NCI-H2196 treated with DMSO at 0.1 percent for 48 hours (cell line): Measurements from ENCODE around the gene BMP7.

ENCODE experiments used
- DNase-seq: peaks from one replicate; lab custom pipeline; 2025; ENCODE audit not compliant: unreplicated experiment; lab: John Stamatoyannopoulos, UW

Gene BMP7

DNA sequence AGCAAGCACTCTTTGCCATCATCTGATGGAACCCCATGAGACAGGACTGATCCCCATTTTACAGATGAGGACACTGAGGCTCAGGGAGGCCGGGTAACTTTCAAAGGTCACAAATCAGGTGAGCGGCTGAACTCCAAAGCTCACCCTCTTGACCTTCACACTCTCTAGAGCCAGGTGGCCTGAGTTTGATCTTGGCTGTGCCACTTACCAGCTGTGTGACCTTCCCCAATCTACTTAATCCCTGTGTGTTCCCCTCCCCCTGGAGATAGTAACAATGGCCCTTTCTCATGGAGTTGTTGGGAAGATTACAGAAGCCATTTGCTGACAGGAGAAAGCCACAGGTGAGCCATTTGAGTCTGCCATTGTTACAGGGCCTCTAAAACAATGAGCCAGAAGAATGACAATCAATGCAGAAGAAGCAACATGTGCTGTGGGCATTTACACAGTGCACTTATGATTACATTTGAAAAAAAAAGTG, 34.5 kb downstream of the BMP7 start:
- DNase-seq: no peak

DNA sequence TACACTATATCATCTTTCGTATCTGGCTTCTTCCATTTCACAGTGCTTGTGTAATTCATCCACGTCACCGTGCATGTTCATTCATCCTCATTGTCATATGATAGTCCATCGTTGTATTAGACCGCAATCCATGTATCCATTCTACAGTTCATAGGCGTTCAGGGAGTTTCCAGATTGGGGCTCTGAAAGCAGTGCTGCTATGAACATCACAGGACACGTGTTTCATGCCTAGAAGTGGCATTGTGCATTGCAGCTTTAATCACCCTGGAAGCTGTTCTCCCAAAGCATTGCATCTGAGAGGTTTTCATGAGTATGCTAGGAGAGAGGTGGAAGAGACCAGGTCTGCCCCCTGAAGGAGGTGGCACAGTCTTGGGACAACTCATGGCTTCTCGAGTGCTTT, 35.3 kb downstream of the BMP7 start:
- no peak for DNase-seq

DNA sequence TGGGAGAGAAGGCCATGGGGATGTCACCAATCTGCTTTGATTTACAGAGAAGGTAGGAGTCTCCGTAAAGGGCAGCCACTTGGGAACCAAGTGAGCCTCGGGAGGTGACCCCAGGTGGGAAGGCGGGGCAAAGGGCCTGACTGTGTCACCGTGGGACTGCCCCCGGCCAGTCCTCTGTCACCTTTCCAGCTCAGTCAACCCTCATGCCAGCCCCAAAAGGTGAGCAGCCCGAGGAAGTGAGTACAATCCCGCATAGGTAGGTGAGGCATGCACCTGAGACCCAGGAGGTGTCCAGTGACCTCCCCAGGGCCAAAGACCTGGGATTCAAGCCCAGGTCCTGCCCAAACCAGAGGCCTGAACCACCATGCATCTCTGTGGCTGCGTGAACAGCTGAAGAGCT, 36.2 kb downstream of the BMP7 start:
- DNase-seq: no peak

DNA sequence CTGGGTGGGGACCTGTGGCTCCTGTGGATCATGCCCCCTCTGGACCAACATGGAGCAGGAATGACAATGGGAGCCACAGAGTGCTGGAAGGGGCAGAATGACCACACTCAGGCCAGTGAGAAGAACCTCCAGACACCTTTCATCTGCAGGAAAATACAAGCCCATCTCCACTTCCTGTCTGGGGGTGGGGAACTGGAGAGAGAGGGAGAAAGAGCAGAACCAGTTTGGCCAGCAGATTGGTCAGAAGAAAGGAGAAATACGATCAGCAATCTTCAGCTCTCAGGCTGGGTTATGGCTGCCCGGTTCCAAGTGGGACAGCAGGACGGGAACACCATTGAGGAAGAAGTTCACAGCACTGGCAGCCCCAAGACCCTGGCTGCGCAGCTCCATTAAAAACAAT, 37.0 kb downstream of the BMP7 start:
- no peak for DNase-seq

DNA sequence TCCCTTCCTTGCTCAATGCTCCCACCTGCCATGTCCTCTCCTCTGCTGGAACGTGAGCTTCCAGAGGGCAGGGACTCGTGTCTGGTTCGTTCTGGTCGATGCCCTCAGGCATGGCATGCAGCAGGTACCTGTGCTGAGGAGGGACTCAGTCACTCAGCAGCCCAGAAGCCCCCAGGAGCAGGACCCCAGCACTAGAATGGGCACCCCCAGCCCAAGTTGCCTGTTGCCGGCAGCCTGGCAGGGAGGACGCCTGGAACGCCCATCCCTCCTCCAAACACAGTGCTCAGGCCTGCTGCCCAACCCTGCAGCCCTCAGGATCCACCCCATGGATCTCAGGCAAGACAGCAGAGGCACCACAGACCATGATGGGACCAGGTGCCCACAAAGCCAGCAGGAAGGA, 40.6 kb downstream of the BMP7 start:
- no peak for DNase-seq

DNA sequence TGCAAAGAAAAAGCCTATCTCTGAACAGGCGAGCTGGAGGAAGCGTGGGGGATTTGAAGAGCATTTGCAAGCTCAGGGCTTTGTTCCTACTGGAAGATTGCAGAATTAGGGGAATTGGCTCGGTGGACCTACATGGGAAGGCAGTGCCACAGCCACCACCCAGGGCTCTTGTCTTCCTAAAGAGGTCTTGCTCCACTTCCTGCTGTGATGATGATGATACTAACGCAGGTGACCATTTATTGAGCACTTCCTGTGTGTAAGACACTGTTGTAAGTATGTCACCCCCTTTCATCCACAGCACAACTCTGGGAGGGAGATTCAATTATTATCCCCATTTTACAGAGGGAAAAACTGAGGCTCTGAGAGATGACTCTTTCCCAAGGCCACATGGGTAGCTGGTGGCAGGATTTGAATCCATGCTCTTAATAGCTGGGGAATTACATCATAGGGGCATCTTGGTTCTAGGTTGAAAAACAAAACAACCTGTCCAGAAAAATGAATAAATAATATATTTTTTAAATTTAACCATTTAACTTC, 41.2 kb downstream of the BMP7 start:
- no peak for DNase-seq

DNA sequence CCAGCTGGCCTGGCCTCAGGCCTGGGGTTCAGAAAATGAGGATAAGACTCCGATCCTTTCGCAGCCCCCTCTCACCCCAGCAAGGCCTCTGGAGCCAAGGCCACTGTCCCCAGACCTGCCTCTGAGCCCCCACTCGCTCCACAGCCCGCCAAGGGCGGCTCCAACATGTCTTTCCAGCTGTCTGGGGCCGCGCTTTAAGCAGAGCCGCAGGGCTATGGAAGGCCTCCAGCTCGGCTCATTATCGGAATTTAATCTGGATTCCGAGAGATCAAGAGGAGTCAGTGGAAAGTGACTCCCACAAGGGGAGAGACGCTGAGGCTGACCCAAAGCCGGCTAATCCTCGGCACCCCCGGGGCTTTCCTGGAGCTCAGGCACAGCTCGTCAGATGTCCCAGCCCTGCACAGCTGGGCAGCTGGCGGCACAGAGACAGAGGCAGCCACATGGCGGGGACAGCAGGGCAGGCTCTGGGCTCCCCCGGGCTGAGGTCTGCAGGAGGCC, 41.8 kb downstream of the BMP7 start:
- DNase-seq: no peak

DNA sequence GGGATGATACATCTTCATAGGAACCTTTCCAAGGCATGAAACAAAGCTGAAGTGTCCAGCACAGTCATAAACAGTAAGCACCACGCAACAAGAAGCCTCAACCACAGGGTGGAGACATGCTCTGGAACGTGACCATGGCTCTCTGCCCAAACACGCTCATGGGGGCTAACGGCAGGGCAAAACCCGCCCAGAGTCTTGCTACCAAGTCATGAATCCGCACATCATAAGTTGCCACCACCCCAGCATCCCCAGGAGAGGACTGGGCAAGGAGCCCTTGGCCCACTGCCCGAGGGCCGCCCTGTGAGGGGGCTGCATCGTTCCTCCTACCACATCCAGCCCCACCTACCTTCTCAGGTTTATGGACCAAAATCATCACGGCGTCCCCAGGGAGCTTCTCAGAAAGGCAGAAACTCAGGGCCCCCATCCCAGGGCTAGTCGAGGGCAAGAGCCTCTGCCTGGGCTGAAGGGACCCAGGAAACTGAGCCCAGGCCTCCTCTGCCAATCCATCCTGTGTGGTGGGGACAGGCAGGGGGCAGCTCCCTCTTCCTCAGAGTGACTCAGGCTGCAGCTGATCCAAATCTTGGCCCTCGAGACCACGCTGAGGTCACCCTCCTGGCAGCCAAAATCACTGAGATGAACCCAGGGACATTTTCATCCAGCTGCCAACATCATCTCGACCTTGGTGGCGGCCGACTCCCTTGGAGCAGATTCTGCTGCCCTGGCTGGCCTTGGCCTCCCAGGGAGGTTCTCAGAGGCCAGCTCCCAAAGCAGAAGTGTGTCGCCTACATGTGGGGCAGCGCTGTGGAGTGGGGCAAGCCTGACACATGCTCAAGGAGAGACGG, 42.6 kb downstream of the BMP7 start:
- no peak for DNase-seq

DNA sequence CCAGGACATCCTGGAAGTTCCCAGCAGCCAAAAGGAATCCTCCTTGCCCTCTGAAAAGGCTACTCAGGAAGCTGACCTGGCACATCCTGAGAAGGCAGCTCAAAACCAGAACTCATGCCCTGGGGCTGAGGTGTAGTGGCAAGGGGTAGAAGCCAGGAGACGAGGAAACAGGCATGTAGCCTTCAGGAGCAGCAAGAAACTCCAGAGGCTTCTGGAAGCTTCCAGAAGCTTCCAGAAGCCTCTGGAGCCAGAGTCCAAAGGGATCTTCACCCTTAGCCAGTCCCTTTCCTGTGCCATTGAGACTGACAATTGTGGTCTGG, 43.9 kb downstream of the BMP7 start:
- DNase-seq: no peak

DNA sequence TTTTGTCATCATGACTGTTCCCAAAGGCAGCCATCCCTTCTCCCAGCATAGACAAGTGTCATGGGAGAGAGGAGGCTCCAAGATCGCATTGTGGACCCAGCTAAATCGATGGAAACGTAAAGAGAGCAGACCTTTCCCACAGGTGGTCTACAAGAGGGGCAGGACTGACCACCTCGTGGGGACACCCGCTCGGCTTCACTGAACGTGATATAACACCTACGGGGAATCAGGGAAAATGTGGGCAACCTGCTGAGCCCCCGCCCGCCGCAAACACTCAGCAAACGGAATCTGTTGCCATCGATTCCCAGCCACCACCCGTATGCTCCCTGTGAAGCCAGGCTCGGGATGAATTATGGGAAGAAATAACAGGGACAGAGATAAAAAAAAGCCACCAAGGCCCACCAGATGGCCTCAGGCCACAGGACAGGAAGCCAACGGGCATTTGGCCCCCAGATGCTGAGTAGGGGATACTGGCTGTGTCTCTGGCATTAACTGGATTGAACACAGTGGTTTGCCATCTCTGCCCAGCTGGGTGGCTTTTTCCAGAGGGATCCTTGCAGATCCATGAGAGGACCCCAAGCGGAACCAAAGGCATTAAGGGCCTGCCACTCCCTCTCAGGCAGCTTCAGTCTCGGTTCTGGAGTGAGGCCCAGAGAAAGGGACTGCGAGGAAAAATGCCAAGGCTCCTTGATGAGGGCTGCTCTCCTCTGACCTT, 44.4 kb downstream of the BMP7 start:
- DNase-seq: no peak

DNA sequence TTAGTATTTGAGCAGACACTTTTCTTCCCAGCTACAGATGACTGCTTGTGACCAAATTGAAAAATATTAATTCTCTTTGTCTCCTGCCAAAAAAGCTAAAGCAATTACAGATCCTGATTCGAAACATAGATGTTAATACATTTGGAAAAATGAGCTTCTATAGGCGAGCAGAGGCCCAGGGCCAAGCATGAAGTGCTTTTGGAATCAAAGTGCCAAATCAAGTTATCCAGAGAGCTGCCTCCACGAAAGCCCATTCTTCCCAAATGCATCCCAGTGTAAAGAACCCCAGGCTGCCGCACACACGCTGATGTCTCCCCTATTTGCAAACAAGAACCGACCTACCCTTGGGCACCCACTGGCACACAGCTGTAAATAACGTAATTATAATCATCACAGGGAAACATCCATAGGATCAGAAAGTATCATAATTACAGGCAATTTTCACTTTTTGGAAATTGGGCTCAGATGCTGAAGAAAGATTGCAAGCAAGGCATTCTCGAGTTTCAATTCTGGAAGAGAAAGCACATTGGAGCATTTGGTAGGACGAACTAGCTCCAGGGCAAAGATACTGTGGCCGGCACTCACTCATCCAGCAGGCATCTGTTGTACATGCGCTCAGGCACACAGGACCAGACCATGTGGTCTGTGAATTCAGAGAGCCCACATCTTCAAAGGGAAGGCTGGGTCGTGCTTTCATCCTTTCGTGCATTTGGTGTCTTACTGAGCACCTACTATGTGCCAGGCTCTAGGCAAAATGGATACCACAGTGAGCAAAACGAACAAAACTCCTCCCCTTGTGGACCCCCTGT, 45.9 kb downstream of the BMP7 start:
- DNase-seq: no peak

DNA sequence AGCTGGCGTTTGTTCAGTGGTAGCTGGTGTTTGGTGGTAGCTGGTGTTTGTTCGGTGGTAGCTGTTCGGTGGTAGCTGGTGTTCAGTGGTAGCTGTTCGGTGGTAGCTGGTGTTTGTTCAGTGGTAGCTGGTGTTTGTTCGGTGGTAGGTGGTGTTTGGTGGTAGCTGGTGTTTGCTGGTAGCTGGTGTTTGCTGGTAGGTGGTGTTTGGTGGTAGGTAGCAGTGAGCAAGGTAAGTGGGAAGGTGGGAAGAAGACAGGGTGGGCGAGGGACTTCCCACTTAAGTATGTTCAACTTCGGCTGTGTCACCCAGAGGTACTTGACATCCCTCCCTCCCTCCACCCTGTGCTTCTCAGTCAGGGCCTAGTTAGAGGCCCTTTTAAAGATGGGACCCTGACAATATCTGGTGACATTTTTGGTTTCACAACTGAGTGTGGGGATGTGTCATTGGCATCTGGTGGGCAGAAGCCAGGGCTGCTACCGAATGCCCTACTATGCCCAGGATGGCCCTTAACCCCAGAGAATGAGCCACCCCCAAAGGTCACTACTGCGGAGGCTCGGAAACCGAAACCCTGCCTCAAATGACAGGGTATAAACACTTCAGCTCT, 47.3 kb downstream of the BMP7 start:
- DNase-seq: no peak

DNA sequence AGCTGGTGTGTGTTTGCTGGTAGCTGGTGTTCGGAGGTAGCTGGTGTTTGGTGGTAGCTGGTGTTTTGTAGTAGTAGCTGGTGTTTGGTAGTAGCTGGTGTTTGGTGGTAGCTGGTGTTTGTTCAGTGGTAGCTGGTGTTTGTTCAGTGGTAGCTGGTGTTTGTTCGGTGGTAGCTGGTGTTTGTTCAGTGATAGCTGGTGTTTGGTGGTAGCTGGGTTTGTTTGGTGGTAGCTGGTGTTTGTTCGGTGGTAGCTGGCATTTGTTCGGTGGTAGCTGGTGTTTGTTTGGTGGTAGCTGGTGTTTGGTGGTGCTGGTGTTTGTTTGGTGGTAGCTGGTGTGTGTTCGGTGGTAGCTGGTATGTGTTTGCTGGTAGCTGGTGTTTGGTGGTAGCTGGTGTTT, 48.0 kb downstream of the BMP7 start:
- no peak for DNase-seq

DNA sequence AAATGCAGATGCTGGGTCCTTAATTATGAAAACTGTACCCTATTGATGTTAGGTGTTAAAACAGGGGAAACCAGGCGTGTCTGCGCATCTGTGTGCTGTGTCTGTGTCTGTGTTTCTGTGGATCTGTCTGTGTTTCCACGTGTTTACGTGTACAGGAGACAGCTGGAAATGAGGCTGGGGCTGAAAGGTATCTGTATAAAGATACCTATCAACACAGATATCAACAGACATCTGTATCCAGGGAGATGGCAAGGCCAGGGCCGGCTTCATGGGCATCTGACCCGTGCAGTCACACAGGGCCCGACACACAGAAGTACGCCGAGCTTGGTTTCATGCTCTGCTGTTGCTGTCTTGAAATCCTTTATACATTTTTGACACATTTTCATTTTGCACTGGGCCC, 48.6 kb downstream of the BMP7 start:
- DNase-seq: no peak

DNA sequence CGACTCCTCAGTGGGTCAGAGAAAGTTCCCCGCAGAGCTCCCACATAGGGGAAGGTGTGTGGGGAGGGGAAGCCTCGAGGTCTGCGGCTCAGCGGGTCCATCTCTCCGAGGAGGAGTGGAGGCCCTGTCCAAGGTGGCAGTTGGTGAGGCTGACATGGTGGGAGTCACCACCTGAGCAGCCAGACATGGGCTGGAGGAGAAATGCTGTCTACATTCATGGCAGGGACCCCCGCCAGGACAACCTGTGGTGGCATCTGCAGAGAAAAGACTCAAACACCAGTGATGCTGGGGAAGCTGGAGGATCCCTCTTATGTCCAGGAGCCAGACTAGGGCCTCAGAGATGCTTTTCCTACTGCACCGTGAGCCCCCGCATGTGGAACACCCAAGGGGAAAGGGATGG, 49.8 kb downstream of the BMP7 start:
- DNase-seq: no peak

DNA sequence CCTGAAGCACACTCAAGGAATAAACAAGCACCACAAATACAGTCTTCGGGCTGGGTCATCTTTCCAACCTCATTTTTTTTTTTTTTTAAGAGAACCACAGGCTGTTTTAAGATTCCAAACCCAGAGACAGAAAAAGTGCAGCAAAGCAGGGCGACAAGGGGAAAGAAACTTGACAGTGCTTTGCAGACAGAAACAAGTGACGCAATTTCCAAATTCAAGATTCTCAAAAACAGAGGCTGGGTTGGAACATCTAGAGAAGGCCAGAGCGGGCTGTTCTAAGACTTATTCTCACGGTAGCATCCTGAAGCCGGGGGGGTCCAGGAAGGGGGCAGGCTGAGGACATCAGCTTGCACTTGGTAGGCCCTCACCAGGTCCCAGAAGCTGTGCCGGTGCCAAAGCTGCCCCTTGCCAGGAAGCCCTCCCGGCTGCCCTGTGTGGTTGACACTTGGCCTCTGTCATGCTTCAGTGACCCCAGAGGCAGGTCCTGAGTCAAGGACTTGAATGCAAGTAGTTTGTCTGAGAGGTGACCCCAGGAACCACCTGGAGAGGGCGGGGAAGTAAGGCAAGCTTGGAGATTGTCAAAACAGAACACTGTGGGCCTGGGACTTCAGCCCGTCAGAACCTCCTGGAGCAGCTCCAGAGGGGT, 50.5 kb downstream of the BMP7 start:
- no peak for DNase-seq

DNA sequence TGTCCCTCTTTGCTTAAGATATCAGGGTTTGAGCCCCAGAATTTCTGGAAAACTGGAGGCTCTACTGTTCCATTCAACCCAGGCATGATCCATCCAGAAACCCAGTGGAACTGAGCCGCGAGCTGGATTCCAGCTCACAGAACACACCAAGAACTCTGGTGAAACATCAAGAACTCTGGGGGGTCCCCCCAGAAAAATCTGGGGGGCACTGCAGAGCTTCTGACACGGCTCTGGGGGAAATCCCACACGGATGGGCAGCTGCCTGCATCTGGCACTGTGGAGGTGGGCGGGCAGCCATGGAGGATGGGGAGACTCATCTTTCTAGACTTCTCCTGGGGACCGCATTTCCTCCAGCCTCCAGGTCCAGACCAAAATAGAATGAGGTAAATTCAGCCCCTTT, 51.0 kb downstream of the BMP7 start:
- DNase-seq: no peak

DNA sequence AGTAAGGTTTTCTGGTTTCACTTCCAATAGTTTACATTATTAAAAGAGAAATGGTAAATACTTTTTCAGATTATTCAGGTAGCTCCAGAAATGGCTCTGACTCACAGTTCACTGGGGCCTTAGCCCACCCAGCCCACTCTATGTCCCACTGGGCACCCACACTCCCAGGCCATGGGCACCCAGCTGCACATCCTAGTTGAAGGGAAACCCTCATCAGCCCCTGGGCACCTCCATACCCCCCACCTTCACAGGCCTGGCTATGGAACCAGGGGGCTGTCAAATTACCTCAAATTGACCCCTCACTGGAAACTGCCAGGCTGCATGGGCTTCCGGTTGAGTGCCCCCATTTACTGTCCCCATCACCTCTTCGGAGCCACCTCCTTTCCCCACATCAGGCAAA, 51.5 kb downstream of the BMP7 start:
- DNase-seq: no peak

DNA sequence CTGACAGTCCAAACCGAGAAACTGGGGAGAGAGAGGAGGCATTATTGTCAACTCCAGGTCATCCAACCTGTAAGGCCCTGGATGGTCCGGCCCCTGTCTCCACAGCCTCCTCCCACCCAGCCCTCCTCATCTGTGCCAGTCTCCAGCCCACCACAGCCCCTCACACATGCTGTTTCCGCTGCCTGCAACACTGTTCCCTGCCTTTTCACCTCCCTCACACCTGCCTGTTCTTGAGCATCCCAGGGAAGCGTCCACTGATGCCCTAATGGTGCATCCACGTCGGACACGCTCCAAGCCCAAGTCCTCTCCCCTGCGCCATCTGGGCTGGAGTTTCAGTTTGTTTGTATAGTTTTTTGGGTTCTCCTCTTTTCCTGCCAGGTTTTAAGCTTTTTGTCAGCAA, 52.0 kb downstream of the BMP7 start:
- no peak for DNase-seq

DNA sequence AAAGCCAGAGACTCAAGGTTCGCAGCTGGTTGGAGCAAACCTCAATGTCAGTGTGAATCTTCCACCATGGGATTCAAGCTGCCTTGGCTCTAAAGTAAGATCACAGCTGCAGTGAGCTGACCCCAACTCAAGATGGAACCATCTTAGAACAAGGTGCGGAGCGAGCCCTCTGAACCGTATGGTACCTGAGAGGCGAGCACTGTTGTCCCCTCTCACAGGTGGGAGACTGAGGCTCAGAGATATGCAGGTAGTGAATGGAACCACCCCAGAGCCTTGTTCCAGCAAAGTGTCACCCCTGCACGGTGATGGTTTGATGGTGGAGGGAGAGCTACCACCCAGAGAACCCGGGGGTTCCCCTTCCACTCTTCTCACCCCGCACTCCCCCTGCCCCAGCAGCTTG, 52.5 kb downstream of the BMP7 start:
- DNase-seq: no peak

DNA sequence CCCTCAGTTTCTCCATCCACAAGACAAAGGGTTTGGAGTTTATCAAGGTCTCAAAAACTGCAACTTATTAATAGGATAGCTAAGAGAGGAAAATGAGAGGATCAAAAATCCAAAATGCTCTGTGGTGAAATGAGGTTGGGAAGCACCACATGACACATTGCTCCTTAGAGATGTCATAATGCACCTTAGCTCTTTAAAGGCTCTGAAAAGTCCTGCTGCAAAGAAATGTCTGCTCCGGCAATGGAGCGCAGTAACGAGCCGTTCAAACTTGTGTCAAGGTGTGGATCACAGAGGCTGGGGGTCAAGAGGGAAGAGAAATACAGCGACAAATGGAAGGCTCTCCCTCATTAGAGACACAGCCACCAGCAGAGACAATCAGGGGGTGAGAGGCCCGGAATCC, 53.1 kb downstream of the BMP7 start:
- DNase-seq: no peak
